GM12892 (cell line): Measurements from ENCODE around the gene CHSY3.
"Not testable (repeated sequence)": the region's sequence is repeated elsewhere in the genome, so short reads cannot be mapped to it uniquely, and the experiment has no call there.

Experiments
- DNase-seq: peaks from one replicate; pipeline ENCODE4 v3.0.0; 2011; ENCODE audit not compliant: insufficient read length
- FAIRE-seq: peaks from 2 replicates; lab custom pipeline; 2011; peaks lifted over from hg19 to GRCh38; lab: Jason Lieb, UNC
- POLR2A ChIP-seq: IDR thresholded peaks from 2 replicates; pipeline ENCODE4 v1.6.1; 2011; ENCODE audit warnings: low read depth, low read length, control low read depth
- POLR2AphosphoS5 ChIP-seq: IDR thresholded peaks from 2 replicates; pipeline ENCODE4 v1.6.1; 2011; ENCODE audit warnings: low read depth, low read length, control low read depth
- TAF1 ChIP-seq: IDR thresholded peaks from 2 replicates; pipeline ENCODE4 v1.6.1; 2011; ENCODE audit warnings: low read depth, mild to moderate bottlenecking, control low read depth, low read length, borderline replicate concordance

Gene CHSY3

GRCh38 chr5:130198927-130199326, 294.7 kb downstream of the CHSY3 start:
- DNase-seq (no peak), FAIRE-seq (peak; percentile 44)
- TF ChIP-seq POLR2A (no peak), TAF1 (no peak), POLR2AphosphoS5 (no peak)

- FAIRE-seq (no peak), DNase-seq (no peak)
- TF ChIP-seq POLR2AphosphoS5 (no peak), POLR2A (no peak), TAF1 (no peak)
These were observed 302.4 kb downstream of the CHSY3 start for GRCh38 chr5:130206686-130207085.

- TF ChIP-seq TAF1 (no peak), POLR2AphosphoS5 (no peak), POLR2A (no peak)
- FAIRE-seq = no peak
- no peak for DNase-seq
These were observed 309.3 kb downstream of the CHSY3 start for GRCh38 chr5:130213607-130214006.

- DNase-seq (no peak), FAIRE-seq (no peak)
- TF ChIP-seq POLR2A (no peak), TAF1 (no peak), POLR2AphosphoS5 (no peak)
These were observed 312.0 kb downstream of the CHSY3 start for GRCh38 chr5:130216286-130216685.

GRCh38 chr5:130222573-130222972, 318.3 kb downstream of the CHSY3 start:
- TF ChIP-seq POLR2AphosphoS5 = no peak
- no peak for TF ChIP-seq POLR2A
- TF ChIP-seq TAF1 = no peak
- FAIRE-seq = no peak
- DNase-seq = no peak

- not testable (repeated sequence) for DNase-seq, FAIRE-seq
These were observed 322.3 kb downstream of the CHSY3 start for GRCh38 chr5:130226556-130226955.

- no peak for FAIRE-seq
- TF ChIP-seq POLR2A (no peak), POLR2AphosphoS5 (no peak), TAF1 (no peak)
- no peak for DNase-seq
These were observed 323.4 kb downstream of the CHSY3 start for GRCh38 chr5:130227699-130228098.

GRCh38 chr5:130231786-130232185, 327.5 kb downstream of the CHSY3 start:
- DNase-seq (no peak), FAIRE-seq (no peak)
- TF ChIP-seq POLR2AphosphoS5 = no peak
- no peak for TF ChIP-seq TAF1
- no peak for TF ChIP-seq POLR2A

- no peak for FAIRE-seq
- no peak for DNase-seq
- TF ChIP-seq POLR2A (no peak), POLR2AphosphoS5 (no peak), TAF1 (no peak)
These were observed 330.6 kb downstream of the CHSY3 start for GRCh38 chr5:130234816-130235215.
